Natural killer cell (primary cell): Measurements from ENCODE around the gene TBPL2. TPM values are rescaled to one million over a fixed set of nuclear protein-coding genes. Genes with fewer than 3 reads are reported as not detected.
"Not testable (repeated sequence)": the region's sequence is repeated elsewhere in the genome, so short reads cannot be mapped to it uniquely, and the experiment has no call there.

Source experiments
- ATAC-seq, 3 donors: fragments of 150-1000 bp in 2 of 3; fragments of 200-7000 bp in 1 of 3; cut with Tn5 transposase; 1 replicate in 1 of 3; 2 replicates in 2 of 3; pipeline ENCODE4 v1.10.0; 2021; ENCODE audit warnings: mild to moderate bottlenecking in 2 of 3, moderate library complexity in 2 of 3
- DNase-seq, 2 donors: peaks; one replicate each; pipeline versions ENCODE4 v3.0.0 to v3.0.0-alpha.2; 2013 to 2021; ENCODE audit warnings: mixed read lengths in 1 of 2
- H3K27ac ChIP-seq: one replicate; pipeline ENCODE4 v1.5.1; 2013; ENCODE audit warnings: mild to moderate bottlenecking, low read length
- H3K27me3 ChIP-seq: one replicate; pipeline ENCODE4 v1.6.1; 2013; ENCODE audit warnings: low read length; ENCODE audit not compliant: control insufficient read depth, insufficient read depth
- H3K36me3 ChIP-seq: one replicate; pipeline ENCODE4 v1.6.1; 2013; ENCODE audit warnings: low read length; ENCODE audit not compliant: control insufficient read depth, insufficient read depth
- H3K4me1 ChIP-seq: one replicate; pipeline ENCODE4 v1.6.1; 2013; ENCODE audit warnings: low read length; ENCODE audit not compliant: control insufficient read depth, insufficient read depth
- H3K4me3 ChIP-seq: one replicate; pipeline ENCODE4 v1.5.1; 2013; ENCODE audit warnings: low read length
- H3K9me3 ChIP-seq: one replicate; pipeline ENCODE4 v1.6.1; 2013; ENCODE audit warnings: low read length; ENCODE audit not compliant: control insufficient read depth, insufficient read depth
- H3K27ac Mint-ChIP-seq, 2 donors: one replicate each; pipeline ENCODE4 v1.8.0; 2022; ENCODE audit warnings: mild to moderate bottlenecking in 2 of 2, mixed read lengths in 2 of 2, moderate library complexity in 1 of 2
- H3K27me3 Mint-ChIP-seq, 2 donors: one replicate each; pipeline ENCODE4 v1.8.0; 2022; ENCODE audit warnings: low read depth in 2 of 2, mixed read lengths in 2 of 2
- H3K36me3 Mint-ChIP-seq: one replicate; pipeline ENCODE4 v1.8.0; 2022; ENCODE audit warnings: mixed read lengths
- H3K4me1 Mint-ChIP-seq, 2 donors: one replicate each; pipeline ENCODE4 v1.8.0; 2022; ENCODE audit warnings: mixed read lengths in 2 of 2
- H3K4me3 Mint-ChIP-seq: one replicate; pipeline ENCODE4 v1.8.0; 2022; ENCODE audit warnings: mild to moderate bottlenecking, moderate library complexity, mixed read lengths
- H3K9me3 Mint-ChIP-seq, 2 donors: one replicate each; pipeline ENCODE4 v1.8.0; 2022; ENCODE audit warnings: mixed read lengths in 2 of 2
- WGBS: methylation state at CpG from one replicate; pipeline ENCODE4 v1.1.7; 2013; ENCODE audit warnings: missing lambda C conversion rate; ENCODE audit not compliant: insufficient coverage; 5-methylcytosine and 5-hydroxymethylcytosine counted together
- intact Hi-C: fragments of 100-400 bp; cut with micrococcal nuclease; formaldehyde crosslinking; loops from one replicate; pipeline ENCODE4 v1.14.2; 2022
- total RNA-seq, 4 donors: library from RNA; stranded (reverse); fragments of 120-200 nt in 1 of 4; gene quantifications; one replicate each; pipeline versions ENCODE4 v1.2.3 to v1.2.4, GENCODE V29; 2013 to 2022
- TF ChIP-seq, protein P1 (sequence below): fragments of 200-600 bp; IDR thresholded peaks from one replicate; pipeline ENCODE4 v1.8.0; 2022; ENCODE audit warnings: antibody characterized with exemption

TBPL2 gene
- total RNA-seq, 3 donors from 2014 or later (not counting 1 experiment from before 2014, with no cell fraction given), result not detected

DNA sequence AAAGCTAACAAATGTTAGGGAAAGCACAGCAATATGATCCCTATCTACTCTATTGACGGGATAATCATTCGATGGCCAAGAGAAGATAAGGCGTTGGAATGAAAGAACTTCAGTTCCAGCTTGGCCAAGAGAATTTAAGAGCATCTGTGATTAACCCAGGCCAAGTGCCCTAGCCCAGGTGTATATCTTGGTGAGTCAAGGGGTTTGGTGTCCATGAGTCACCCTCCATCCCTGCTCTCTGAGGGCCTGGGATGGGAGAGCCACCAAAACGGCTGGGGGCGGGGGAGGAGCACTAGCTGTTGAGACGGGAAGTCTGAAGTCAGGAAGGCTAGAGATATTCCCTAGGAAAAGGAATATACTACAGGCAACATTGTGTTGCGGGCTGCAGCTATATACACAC lies 13.0 kb downstream of the TBPL2 start:
- H3K9me3 ChIP-seq, result no peaks in the 10 kb centered on the region
- Mint-ChIP-seq H3K9me3 (no peaks in the 10 kb centered on the region), H3K4me1 (no peaks in the 10 kb centered on the region), H3K4me3 (no peak overlapping the region), H3K36me3 (no peaks in the 10 kb centered on the region), H3K27me3 (peaks cover 0 to 12% of the 10 kb centered on the region in 2 donors), H3K27ac (no peak overlapping the region)
- intact Hi-C loops, result no loop called here
- no peaks in the 10 kb centered on the region for H3K4me1 ChIP-seq
- H3K4me3 ChIP-seq, result no peak overlapping the region
- no peak overlapping the region for H3K27ac ChIP-seq
- no peaks in the 10 kb centered on the region for H3K36me3 ChIP-seq
- DNase-seq, result no peak
- no peaks in the 10 kb centered on the region for H3K27me3 ChIP-seq
- TF ChIP-seq, protein P1, sequence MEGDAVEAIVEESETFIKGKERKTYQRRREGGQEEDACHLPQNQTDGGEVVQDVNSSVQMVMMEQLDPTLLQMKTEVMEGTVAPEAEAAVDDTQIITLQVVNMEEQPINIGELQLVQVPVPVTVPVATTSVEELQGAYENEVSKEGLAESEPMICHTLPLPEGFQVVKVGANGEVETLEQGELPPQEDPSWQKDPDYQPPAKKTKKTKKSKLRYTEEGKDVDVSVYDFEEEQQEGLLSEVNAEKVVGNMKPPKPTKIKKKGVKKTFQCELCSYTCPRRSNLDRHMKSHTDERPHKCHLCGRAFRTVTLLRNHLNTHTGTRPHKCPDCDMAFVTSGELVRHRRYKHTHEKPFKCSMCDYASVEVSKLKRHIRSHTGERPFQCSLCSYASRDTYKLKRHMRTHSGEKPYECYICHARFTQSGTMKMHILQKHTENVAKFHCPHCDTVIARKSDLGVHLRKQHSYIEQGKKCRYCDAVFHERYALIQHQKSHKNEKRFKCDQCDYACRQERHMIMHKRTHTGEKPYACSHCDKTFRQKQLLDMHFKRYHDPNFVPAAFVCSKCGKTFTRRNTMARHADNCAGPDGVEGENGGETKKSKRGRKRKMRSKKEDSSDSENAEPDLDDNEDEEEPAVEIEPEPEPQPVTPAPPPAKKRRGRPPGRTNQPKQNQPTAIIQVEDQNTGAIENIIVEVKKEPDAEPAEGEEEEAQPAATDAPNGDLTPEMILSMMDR, result no peak
- ATAC-seq, result no peak
- 96% methylated on average over 7 of the region's 7 CpGs for WGBS

DNA sequence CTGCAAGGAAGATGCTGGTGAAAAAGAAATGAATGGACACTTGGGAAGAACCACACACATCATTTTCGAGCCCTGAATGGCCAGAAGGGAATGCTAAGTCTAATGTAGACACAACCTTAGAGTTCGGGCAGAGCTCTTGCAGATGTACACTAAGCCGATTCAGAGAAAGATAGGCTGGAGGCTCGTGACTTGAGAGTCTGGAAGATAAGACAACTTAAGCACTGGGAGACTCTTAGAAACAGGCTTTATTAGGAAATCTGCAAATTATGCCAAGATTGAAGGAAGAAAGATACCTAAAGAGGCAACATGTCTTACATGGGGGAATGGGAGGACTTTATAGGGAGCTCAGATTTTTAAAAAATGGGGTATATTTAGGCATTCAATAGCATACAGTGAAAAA lies 13.5 kb downstream of the TBPL2 start:
- Mint-ChIP-seq H3K27ac (no peak overlapping the region), H3K9me3 (no peaks in the 10 kb centered on the region), H3K4me1 (no peaks in the 10 kb centered on the region), H3K27me3 (peaks cover 0 to 12% of the 10 kb centered on the region in 2 donors), H3K36me3 (no peaks in the 10 kb centered on the region), H3K4me3 (no peak overlapping the region)
- intact Hi-C loops, result no loop called here
- TF ChIP-seq, protein P1, result no peak
- Histone ChIP-seq H3K27ac (no peak overlapping the region), H3K36me3 (no peaks in the 10 kb centered on the region), H3K9me3 (no peaks in the 10 kb centered on the region), H3K4me1 (no peaks in the 10 kb centered on the region), H3K4me3 (no peak overlapping the region), H3K27me3 (no peaks in the 10 kb centered on the region)
- ATAC-seq (no peak), DNase-seq (no peak)
- 89% methylated on average over 4 of the region's 4 CpGs for WGBS

DNA sequence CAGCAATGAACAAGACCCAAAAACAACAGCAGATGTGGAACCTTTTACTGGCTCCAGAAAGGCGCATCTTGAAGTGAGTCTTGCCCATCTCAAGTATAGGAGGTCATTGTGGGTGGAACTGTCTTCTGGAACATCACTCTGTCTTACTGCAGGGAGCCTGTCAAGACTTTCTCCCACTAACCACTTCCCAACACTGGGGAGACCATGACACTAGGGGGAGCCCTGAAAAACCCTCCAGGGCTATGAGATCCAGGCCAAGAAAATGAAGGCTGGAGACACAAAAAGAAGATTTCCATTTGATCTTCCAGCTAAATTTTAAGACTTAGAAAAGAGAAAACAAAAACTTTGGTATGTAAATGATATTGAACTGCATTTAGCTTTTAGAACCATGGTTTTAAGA lies 15.3 kb downstream of the TBPL2 start:
- no peak overlapping the region for H3K27ac Mint-ChIP-seq
- Histone ChIP-seq H3K36me3 (no peaks in the 10 kb centered on the region), H3K27me3 (no peaks in the 10 kb centered on the region), H3K27ac (no peak overlapping the region), H3K9me3 (no peaks in the 10 kb centered on the region), H3K4me3 (no peak overlapping the region), H3K4me1 (no peaks in the 10 kb centered on the region)
- no peaks in the 10 kb centered on the region for H3K36me3 Mint-ChIP-seq
- ATAC-seq (no peak), DNase-seq (peak in 1 of 2 donors; percentile 22)
- H3K9me3 Mint-ChIP-seq, result no peaks in the 10 kb centered on the region
- H3K4me1 Mint-ChIP-seq, result no peaks in the 10 kb centered on the region
- H3K27me3 Mint-ChIP-seq, result peaks cover 0 to 12% of the 10 kb centered on the region in 2 donors
- TF ChIP-seq, protein P1, result no peak
- no peak overlapping the region for H3K4me3 Mint-ChIP-seq
- 100% methylated on average over 1 of the region's 1 CpG for WGBS
- intact Hi-C loops, result no loop called here

DNA sequence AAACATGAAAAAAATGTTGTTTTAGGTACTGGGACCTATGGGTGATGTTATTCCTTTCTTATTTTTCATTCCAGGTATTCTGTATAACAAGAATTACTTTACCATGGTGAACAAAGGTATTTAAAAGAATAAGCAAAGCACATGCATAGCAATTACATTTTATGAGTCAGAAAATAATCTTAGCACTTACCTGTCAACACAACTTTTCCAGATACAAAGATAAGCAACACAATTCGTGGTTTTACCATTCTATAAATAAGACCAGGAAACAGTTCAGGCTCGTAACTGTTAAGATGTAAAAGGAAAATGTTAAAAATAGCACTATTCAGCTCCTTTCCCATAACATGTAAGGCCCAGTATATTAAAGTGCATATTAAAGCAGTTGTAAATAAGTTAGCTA lies 16.4 kb downstream of the TBPL2 start:
- no peaks in the 10 kb centered on the region for H3K4me1 Mint-ChIP-seq
- Histone ChIP-seq H3K4me1 (no peaks in the 10 kb centered on the region), H3K27me3 (no peaks in the 10 kb centered on the region), H3K9me3 (no peaks in the 10 kb centered on the region), H3K4me3 (no peak overlapping the region), H3K36me3 (no peaks in the 10 kb centered on the region), H3K27ac (no peak overlapping the region)
- H3K27me3 Mint-ChIP-seq, result peaks cover 0 to 12% of the 10 kb centered on the region in 2 donors
- no peak overlapping the region for H3K27ac Mint-ChIP-seq
- TF ChIP-seq, protein P1, result no peak
- ATAC-seq, result no peak
- intact Hi-C loops, result no loop called here
- no peaks in the 10 kb centered on the region for H3K9me3 Mint-ChIP-seq
- H3K36me3 Mint-ChIP-seq, result no peaks in the 10 kb centered on the region
- no CpG with 5 or more reads among the region's 2 CpGs for WGBS
- DNase-seq, result no peak
- no peak overlapping the region for H3K4me3 Mint-ChIP-seq

DNA sequence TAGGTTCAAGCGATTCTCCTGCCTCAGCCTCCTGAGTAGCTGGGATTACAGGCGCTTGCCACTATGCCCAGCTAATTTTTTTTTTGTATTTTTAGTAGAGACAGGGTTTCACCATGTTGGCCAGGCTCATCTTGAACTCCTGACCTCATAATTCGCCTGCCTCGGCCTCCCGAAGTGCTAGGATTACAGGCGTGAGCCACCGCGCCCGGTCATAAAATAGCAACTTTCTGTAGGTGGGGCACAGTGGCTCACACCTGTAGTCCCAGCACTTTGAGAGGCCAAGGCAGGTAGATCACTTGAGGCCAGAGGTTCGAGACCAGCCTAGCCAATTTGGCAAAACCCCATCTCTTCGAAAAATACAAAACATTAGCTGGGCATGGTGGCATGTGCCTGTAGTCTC lies 18.1 kb downstream of the TBPL2 start:
- intact Hi-C loops, H3K4me3 Mint-ChIP-seq, H3K27ac ChIP-seq, H3K9me3 ChIP-seq, H3K36me3 ChIP-seq, H3K36me3 Mint-ChIP-seq, H3K4me1 Mint-ChIP-seq, ATAC-seq, H3K27ac Mint-ChIP-seq, H3K4me1 ChIP-seq, H3K27me3 ChIP-seq, DNase-seq, H3K9me3 Mint-ChIP-seq, H3K4me3 ChIP-seq: not testable (repeated sequence)
- peaks cover 0 to 12% of the 10 kb centered on the region in 2 donors for H3K27me3 Mint-ChIP-seq
- 93% methylated on average over 10 of the region's 11 CpGs for WGBS
